Peyer's patch (tissue), 4 donors: Measurements from ENCODE around the gene CA7.

ENCODE experiments used
- CTCF ChIP-seq, 6 experiments: fragments of 450-650 bp in 4 of 6; fragments of 200-600 bp in 2 of 6; sonication (generic) in 1 of 6; IDR thresholded peaks; one replicate each; pipeline ENCODE4 v1.5.1; 2017 to 2019; ENCODE audit warnings: antibody characterized with exemption in 6 of 6, mild to moderate bottlenecking in 3 of 6, moderate library complexity in 1 of 6
- POLR2A ChIP-seq, 2 donors: fragments of 450-650 bp; IDR thresholded peaks; one replicate each; pipeline ENCODE4 v1.5.1; 2017; ENCODE audit warnings: antibody characterized with exemption in 2 of 2, mild to moderate bottlenecking in 2 of 2, moderate library complexity in 2 of 2

DNA sequence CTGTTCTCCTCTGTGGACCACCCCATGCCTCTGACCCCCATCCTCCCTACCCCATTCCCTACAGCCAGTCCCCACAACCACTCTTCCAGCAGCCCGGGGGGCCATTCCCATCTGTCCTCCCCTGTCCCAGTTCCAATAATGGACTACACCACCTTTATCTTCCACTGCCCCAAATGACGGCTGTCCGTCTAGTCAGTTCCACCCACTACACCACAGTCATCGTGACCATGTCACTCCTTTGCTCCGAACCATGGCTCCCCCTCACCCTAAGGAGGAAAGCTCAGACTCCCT, 51.4 kb downstream of the CA7 start:
- TF ChIP-seq CTCF (IDR thresholded peaks at IDR 0.05) = no peak
- no peak for TF ChIP-seq POLR2A (IDR thresholded peaks at IDR 0.05)
